Adrenal gland (tissue), 12 donors: Measurements from ENCODE around the gene SMPD2. TPM values are rescaled to one million over a fixed set of nuclear protein-coding genes. Genes with fewer than 3 reads are reported as not detected.
A peak's percentile ranks its signal among the peaks of the same experiment; 100 is the strongest.

Experiments used
- DNase-seq, 7 donors: peaks; one replicate each; pipeline ENCODE4 v3.0.0-alpha.2; 2019 to 2020
- H3K27ac ChIP-seq, 5 donors: fragments of 200-600 bp; sonication (generic) in 4 of 5; 1 replicate in 3 of 5; 2 replicates in 2 of 5; pipeline versions ENCODE4 v1.5.1 to v1.8.0; 2016 to 2020; ENCODE audit warnings: mild to moderate bottlenecking in 1 of 5
- H3K27me3 ChIP-seq: fragments of 200-600 bp; 2 replicates; pipeline ENCODE4 v1.8.0; 2021
- H3K36me3 ChIP-seq, 2 donors: fragments of 200-600 bp; replicated peaks in 1 of 2; 1 replicate in 1 of 2; 2 replicates in 1 of 2; pipeline versions ENCODE4 v1.5.1 to v1.8.0; 2018 to 2022
- H3K4me1 ChIP-seq, 2 donors: fragments of 200-600 bp; replicated peaks in 1 of 2; 1 replicate in 1 of 2; 2 replicates in 1 of 2; pipeline versions ENCODE4 v1.5.1 to v1.8.0; 2018 to 2021
- H3K4me3 ChIP-seq, 4 donors: fragments of 200-600 bp; sonication (generic) in 3 of 4; one replicate each; pipeline ENCODE4 v1.5.1; 2016 to 2018
- H3K9me3 ChIP-seq, 3 donors: fragments of 200-600 bp; sonication (generic) in 1 of 3; replicated peaks in 1 of 3; 1 replicate in 2 of 3; 2 replicates in 1 of 3; pipeline versions ENCODE4 v1.5.1 to v1.8.0; 2016 to 2021
- CTCF ChIP-seq, 6 experiments: fragments of 450-650 bp in 4 of 6; fragments of 200-600 bp in 2 of 6; sonication (generic) in 1 of 6; IDR thresholded peaks; 1 replicate in 5 of 6; 2 replicates in 1 of 6; pipeline versions ENCODE4 v1.5.1 to v1.8.0; 2016 to 2021; ENCODE audit warnings: antibody characterized with exemption in 6 of 6, mild to moderate bottlenecking in 2 of 6, moderate library complexity in 1 of 6
- POLR2A ChIP-seq, 2 donors: fragments of 450-650 bp; IDR thresholded peaks; one replicate each; pipeline ENCODE4 v1.6.1; 2017; ENCODE audit warnings: antibody characterized with exemption in 2 of 2, mild to moderate bottlenecking in 2 of 2, moderate library complexity in 1 of 2
- WGBS, 4 donors: extraction: QIAGEN DNeasy Blood & Tissue Kit in 2 of 4; methylation state at CpG; one replicate each; pipeline versions ENCODE4 v1.1.5 to v1.1.7; 2013 to 2017; 5-methylcytosine and 5-hydroxymethylcytosine counted together
- intact Hi-C, 2 donors: fragments of 100-400 bp; cut with DNase I; formaldehyde crosslinking; loops; one replicate each; pipeline versions ENCODE4 v1.14.1 to v1.15.0; 2022 to 2023
- polyA plus RNA-seq, 3 donors: library from polyadenylated mRNA; stranded (reverse); fragments of 200-250 nt in 2 of 3; fragments of 350-450 nt in 1 of 3; fragmentation: Illumina TruSeq in 1 of 3; extraction: RNeasy Lipid Tissue Mini Kit (QIAGEN cat#74804) in 1 of 3; gene quantifications; one replicate each; pipeline ENCODE4 v1.2.3, GENCODE V29; 2013 to 2014
- total RNA-seq, 9 donors: library from RNA; depleted of rRNA in 4 of 9; stranded (reverse); fragments of >200 nt in 4 of 9; fragments of 120-200 nt in 1 of 9; fragmentation: NEBNext Ultra II Directional in 1 of 9; extraction: Animal tissue kit (Norgen Biotek cat#: 25700) in 1 of 9; gene quantifications; one replicate each; pipeline versions ENCODE4 v1.1.0 to v1.2.4, GENCODE V29; 2013 to 2023
- donor health status: healthy with polysubstance abuse.
- donor health status: Bipolar disorder and iron deficiency.
- donor health status: DM: yes; HTN: yes; CAD: no.
- donor health status: DM: no; HTN: no; CAD: no.
- donor health status: DM: no; HTN: no; CAD: no.
- donor health status: DM: yes; HTN: yes; CAD: no.

SMPD2 gene
- total and polyA plus RNA-seq, 12 donors = 3.2 to 17.5 (median 10.4) TPM

GRCh38 chr6:109478222-109478805 lies 37.8 kb downstream of the SMPD2 start:
- H3K27me3 ChIP-seq = no peaks in the 10 kb centered on the region
- TF ChIP-seq POLR2A (IDR thresholded peaks at IDR 0.05) (no peak), CTCF (IDR thresholded peaks at IDR 0.05) (no peak)
- H3K4me1 ChIP-seq = peaks cover 12 to 50% of the 10 kb centered on the region in 2 donors
- peaks cover 0 to 31% of the 10 kb centered on the region in 2 donors for H3K36me3 ChIP-seq
- H3K9me3 ChIP-seq = no peaks in the 10 kb centered on the region
- 73 to 87% (median 81%) methylated on average over 9 of the region's 9 CpGs for WGBS, 4 donors
- H3K27ac ChIP-seq = no peak overlapping the region
- no peak for DNase-seq
- H3K4me3 ChIP-seq = no peak overlapping the region
- intact Hi-C loops = no loop called here

- 86 to 94% (median 90%) methylated on average over 5 of the region's 5 CpGs for WGBS, 4 donors
- TF ChIP-seq POLR2A (IDR thresholded peaks at IDR 0.05) (no peak), CTCF (IDR thresholded peaks at IDR 0.05) (no peak)
- Histone ChIP-seq H3K4me1 (peaks cover 12 to 50% of the 10 kb centered on the region in 2 donors), H3K27me3 (no peaks in the 10 kb centered on the region), H3K4me3 (no peak overlapping the region), H3K9me3 (no peaks in the 10 kb centered on the region), H3K27ac (no peak overlapping the region), H3K36me3 (peaks cover 0 to 24% of the 10 kb centered on the region in 2 donors)
- no peak for DNase-seq
- intact Hi-C loops = no loop called here
Measured at GRCh38 chr6:109478841-109479624, 38.5 kb downstream of the SMPD2 start.

- Histone ChIP-seq H3K4me3 (no peak overlapping the region), H3K9me3 (no peaks in the 10 kb centered on the region), H3K27me3 (no peaks in the 10 kb centered on the region), H3K36me3 (peaks cover 0 to 15% of the 10 kb centered on the region in 2 donors), H3K4me1 (peaks cover 12 to 47% of the 10 kb centered on the region in 2 donors), H3K27ac (no peak overlapping the region)
- 96 to 99% (median 97%) methylated on average over 7 of the region's 7 CpGs for WGBS, 4 donors
- no peak for TF ChIP-seq POLR2A (IDR thresholded peaks at IDR 0.05)
- no peak for TF ChIP-seq CTCF (IDR thresholded peaks at IDR 0.05)
- no peak for DNase-seq
- intact Hi-C loops = no loop called here
Measured at GRCh38 chr6:109480993-109481480, 40.5 kb downstream of the SMPD2 start.

GRCh38 chr6:109482905-109483734 lies 42.6 kb downstream of the SMPD2 start, which contains the start of gene ZBTB24:
ZBTB24 (minus strand) TSS chr6:109483219; CDS start chr6:109482026, 1,193 bp downstream.
- WGBS, 4 donors = 0 to 1% (median 1%) methylated on average over 9 to 97 of the region's 97 CpGs
- peak within 1 kb of the TSS in 4 of 5 donors; percentile 29 to 93 (median 80) for H3K27ac ChIP-seq
- peaks cover 12 to 42% of the 10 kb centered on the region in 2 donors for H3K4me1 ChIP-seq
- peak; percentile 89 to 94 (median 91) for DNase-seq
- TF ChIP-seq POLR2A (IDR thresholded peaks at IDR 0.05) (peak; percentile 68 to 85), CTCF (IDR thresholded peaks at IDR 0.05) (no peak)
- peak within 1 kb of the TSS; percentile 50 to 93 (median 76) for H3K4me3 ChIP-seq
- H3K9me3 ChIP-seq = no peaks in the 10 kb centered on the region
- H3K27me3 ChIP-seq = no peaks in the 10 kb centered on the region
- intact Hi-C loops = no loop called here
- peaks cover 0 to 7% of the 10 kb centered on the region in 2 donors for H3K36me3 ChIP-seq
